GM21526 (cell line): ENCODE data around the gene CTCF.

Experiments
- ATAC-seq: cut with Tn5 transposase; IDR thresholded peaks from one replicate; pipeline ENCODE4 v1.9.1; 2021; ENCODE audit warnings: moderate library complexity; ENCODE audit not compliant: unreplicated experiment, low FRiP score

CTCF gene

GRCh38 chr16:67661886-67662652 is 99.7 kb downstream of the CTCF start:
- no peak for ATAC-seq

GRCh38 chr16:67662653-67663010 is 100.3 kb downstream of the CTCF start:
- ATAC-seq: no peak

- no peak for ATAC-seq
Measured at GRCh38 chr16:67663151-67663876, 101.0 kb downstream of the CTCF start.

- ATAC-seq: no peak
Measured at GRCh38 chr16:67663877-67664222, 101.5 kb downstream of the CTCF start.

- no peak for ATAC-seq
Measured at GRCh38 chr16:67664258-67664657, 101.9 kb downstream of the CTCF start.

- ATAC-seq: no peak
Measured at GRCh38 chr16:67664871-67665270, 102.5 kb downstream of the CTCF start.

- ATAC-seq: no peak
Measured at GRCh38 chr16:67665598-67665997, 103.3 kb downstream of the CTCF start.

GRCh38 chr16:67666032-67666551 is 103.8 kb downstream of the CTCF start:
- no peak for ATAC-seq

GRCh38 chr16:67666559-67667452 is 104.5 kb downstream of the CTCF start, which contains the start of the genes C16orf86 and ENKD1:
Gene C16orf86, plus strand, starts transcription at chr16:67666814. Its CDS starts 157 bp downstream, at chr16:67666971.
Gene ENKD1, minus strand, starts transcription at chr16:67666750. Its CDS starts 308 bp downstream, at chr16:67666442.
- ATAC-seq: no peak

- ATAC-seq: no peak
Measured at GRCh38 chr16:67667453-67667816, 105.1 kb downstream of the CTCF start.

- peak; percentile 69 for ATAC-seq
Measured at GRCh38 chr16:67667817-67668494, 105.6 kb downstream of the CTCF start.

GRCh38 chr16:67668495-67669157 is 106.3 kb downstream of the CTCF start:
- no peak for ATAC-seq

- no peak for ATAC-seq
Measured at GRCh38 chr16:67669499-67670101, 107.3 kb downstream of the CTCF start.

GRCh38 chr16:67672306-67672705 is 110.0 kb downstream of the CTCF start:
- no peak for ATAC-seq

GRCh38 chr16:67672739-67673662 is 110.7 kb downstream of the CTCF start:
- no peak for ATAC-seq

GRCh38 chr16:67673712-67674580 is 111.6 kb downstream of the CTCF start:
- ATAC-seq: no peak

GRCh38 chr16:67674851-67675578 is 112.7 kb downstream of the CTCF start:
- ATAC-seq: no peak
